Measurements from ENCODE around the gene FAM174C.

The FAM174C gene

DNA sequence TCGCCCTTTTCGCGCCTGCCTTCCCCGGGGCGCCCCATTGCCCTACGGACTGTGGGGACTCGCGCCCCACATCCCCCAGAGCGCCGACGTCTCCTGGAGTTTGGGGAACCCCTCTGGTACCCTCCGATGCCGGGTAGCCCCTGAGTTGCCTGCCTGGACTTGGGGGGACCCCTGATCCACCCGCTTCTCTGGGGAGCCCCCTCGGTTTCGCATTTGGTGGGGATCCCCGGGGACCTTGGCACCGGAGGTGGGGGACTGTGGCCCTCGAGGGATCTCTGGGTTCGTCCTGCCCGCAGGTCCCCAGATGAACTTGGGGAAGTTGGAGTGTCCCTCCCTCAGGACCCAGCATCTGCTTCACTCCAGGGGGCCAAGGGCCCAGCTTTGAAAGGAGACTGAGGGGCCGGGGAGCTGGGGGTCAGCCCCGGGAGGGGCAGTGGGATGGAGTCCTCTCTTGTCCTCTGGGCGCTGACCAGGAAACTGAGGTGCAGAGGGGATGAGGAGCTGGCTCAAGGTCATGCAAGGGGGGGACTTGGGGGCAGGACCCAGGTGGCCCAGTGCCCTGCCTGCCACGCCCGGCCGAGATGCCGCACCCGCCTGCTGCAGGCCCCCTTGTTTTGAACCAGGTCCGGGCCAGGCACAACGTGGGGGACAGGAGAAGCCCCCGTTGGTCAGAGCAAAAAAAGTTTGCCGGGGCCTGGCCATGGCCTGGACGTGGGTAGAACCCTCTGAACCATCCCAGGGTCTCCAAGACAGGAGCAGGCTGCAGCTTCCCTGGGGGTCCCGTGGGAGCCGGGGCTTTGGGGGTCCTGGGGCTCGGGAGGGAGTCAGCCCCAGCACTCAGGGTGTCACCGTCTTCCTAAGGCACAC is 11.4 kb downstream of the FAM174C start:
- DNase-seq (ENCODE audit: low read depth) = no peak

DNA sequence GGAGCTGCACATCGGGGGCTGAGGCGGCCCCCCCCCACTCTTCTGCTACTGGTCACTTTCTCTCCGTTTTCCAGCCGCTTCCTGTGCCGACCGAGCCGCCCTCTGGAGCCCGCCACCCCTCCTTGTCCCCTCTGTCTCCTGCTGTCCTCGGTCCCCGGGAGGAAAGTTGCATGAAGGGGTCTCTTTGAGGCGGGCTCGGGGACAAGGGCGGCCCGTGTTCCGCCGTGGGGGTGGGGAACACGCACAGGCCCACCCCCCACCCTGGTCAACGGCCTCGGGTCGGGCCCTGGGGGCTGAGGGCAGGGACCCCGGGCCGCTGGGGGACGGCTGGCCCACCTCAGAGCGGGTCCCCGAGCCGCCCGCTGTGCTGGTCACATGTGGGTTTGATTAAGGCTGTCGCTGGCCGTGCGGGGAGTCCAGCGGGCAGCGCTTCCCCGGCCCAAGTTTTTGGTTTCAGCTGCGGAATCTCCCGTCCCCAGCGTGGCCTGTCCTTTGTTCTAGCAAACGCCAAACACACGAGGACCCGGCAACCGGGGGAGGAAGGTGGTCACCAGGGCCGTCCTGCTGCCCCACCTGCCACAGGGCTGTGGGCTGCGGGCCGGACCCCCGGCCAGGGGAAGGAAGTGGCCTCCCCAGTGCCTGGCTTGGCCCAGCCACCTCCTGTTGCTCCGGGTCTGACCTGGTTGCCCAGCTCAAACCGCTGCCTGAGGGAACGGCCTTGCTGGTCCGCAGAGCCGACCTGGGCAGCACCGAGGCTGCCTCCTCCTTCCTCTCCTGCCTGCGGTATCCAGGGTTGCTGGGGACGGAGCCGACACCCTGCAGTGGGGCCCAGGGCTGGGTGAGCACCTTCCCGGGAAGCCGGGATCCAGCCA is 12.3 kb downstream of the FAM174C start:
- DNase-seq (ENCODE audit: low read depth) = no peak

DNA sequence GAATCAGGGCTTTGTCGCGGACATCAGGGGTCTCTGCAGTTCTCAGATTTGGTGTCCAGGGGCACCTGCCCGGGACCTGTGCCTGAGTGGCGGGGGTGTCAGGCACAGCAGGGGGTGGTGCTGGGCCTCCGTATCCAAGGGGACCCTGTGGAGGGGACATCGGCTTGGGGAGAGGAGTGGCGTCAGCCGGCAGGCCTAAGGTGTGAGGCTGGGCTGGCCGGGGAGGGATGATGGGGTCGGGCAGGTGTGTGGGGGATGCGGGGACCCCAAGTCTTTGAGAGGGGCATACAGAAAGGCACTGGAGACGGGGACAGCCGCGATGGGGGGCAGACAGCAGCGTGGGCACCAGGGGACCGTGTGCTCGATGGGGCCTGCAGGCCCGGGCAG is 12.9 kb downstream of the FAM174C start:
- no peak for DNase-seq (ENCODE audit: low read depth)

DNA sequence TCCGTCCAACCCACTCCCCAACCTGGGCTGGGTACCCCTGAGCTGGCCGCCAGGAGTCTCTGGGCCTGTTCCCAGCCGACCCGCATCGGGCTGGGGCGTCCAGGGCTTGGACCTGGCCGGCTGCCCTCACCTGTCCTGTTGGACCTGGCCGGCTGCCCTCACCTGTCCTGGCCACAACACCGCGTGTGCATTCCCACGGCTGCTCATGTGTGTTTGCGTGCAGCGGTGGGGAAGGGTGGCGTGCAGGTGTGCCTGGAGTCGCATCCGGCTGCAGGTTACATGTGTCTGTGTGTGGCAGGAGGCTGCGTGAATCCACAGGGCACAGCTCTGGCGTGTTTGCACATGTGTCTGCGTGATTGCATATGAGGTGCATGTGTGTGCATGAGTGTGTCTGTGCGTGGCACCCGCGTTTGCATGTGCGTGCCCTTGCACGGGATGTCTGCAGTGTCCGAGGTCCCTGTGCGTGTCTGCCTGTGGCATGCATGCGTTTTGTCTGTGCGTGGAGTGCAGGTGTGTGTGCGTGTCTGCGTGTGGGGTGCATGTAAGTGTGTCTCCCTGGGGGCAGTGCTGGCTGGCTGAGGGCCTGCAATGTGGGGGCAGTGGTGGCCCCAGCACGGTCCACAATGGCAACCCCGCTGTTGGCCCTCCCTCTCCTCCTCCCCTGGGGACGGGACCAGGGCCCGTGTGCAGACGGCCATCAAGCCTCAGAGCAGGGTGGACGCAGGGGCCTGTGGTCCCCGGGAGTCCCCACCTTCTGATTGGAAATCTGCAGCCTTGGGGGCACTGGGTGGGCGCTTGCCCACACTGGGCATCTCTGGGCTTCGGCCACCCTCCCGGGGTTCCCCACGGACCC is 13.7 kb downstream of the FAM174C start:
- no peak for DNase-seq (ENCODE audit: low read depth)

DNA sequence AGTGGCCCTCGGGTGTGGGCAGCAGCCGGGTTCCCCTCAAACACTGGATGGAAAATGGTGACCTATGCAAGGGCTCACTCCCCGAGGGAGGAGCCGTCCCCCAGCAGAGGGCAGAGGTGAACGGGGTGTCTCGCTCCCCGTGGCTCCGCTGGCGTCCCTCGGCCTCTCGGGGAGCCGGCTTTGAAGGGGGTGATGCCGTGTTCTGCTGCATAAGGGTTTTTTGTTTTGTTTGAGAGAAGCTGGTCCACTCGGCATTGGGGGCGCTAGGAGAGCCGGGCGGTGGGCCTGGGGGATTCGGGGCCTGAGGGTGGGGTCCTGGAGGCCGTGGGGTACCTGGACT is 14.3 kb downstream of the FAM174C start:
- DNase-seq (ENCODE audit: low read depth) = no peak

DNA sequence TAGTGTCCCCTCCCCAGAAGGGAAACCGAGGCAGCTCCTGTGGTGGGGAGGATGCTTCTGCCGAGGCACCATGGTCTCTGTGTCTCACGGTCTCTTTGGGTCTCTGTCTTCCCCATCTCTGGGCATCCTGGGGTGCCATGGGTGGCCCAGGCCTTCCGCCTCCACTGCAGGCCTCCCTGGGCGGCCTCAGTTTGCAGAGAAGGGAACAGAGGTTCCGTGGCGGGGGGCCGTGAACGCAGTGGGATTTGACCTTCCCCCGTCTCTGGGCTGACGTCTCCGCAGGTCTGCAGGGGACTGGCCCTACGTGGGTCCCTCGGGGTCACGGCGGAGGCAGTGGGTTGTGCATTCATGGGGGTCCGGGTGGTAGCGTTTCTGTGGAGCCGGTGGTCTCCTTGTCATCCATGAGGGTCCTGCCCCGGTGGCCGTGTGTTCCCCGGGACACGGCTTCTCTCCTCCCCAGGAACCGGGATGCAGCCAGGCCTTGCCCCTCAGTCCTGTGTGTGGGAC is 14.9 kb downstream of the FAM174C start:
- no peak for DNase-seq (ENCODE audit: low read depth)

DNA sequence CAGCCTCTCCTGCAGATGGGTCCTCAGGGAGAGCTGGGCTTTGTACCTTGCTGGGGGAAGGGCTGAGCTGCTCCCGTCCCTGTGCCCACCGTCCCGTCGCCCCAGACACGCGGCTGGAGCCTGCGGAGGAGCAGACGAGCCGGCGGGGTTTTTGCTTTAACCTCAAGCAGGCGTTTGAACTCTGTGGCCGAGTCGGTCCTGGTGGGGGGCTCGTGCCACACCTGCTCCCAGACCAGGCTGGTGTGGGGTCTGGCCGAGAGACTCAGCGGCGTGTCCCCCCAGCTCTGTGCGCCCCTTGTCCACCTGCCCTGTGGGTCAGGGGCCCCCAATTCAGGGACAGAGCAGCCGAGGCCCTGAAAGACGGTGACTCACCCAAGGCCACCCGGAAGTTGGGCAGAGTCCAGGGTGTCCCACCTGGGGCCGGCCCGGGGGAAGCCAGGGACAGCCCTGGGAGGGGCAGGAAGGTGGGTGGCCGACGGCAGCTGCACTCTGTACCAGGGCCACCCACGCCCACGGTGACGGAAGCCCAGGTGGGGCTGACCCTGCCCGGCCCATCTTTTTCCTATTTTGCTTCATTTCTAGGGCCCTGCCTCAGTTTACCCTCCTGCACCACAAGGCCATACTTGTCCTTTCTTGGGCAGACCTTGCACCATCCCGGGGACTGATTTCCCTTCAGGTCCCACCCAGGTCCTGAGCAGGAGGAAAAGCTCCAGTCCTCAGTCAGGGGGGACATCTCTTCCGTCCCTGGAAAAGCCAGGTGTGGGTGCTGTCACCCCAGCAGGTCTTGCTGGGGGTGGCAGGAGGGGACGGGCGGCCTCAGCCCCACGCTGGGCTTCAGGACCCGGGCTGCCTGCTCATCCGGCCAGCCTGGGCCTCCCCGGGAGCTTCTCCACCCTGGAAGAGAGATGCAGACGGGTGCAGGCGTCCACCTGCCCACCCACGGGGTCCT is 15.6 kb downstream of the FAM174C start:
- no peak for DNase-seq (ENCODE audit: low read depth)

DNA sequence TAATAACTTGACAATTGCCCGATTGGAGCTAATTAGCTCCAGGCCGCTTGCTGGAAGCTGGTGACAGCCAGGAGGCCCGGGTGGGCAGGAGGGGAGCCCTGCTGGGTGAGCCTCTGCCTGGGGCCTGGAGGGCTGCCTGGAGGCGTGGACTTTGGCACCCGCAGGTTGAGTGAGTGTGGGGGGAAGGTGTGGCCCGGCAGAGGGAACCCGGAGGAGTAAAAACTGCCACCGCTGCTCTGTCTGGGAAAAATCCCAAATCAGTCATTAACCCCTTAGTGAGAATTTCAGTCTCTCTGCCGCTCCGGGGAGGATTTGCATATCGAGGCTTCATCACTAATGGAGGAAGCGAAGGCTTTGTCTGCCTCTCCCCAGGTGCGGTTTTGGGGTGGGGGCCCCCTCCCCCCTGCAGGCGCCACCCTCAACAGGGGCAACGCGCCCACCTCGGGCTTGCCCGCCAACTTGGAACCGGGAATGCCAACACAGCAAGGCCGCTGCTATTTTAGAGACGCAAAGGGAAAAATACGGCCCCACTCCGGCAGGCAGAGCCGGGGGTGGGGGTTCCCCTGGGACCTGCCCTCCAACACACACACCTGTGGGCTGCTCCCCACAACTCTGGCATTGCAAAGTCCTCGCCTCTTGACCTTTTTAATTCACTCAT is 16.6 kb downstream of the FAM174C start:
- DNase-seq (ENCODE audit: low read depth) = no peak

DNA sequence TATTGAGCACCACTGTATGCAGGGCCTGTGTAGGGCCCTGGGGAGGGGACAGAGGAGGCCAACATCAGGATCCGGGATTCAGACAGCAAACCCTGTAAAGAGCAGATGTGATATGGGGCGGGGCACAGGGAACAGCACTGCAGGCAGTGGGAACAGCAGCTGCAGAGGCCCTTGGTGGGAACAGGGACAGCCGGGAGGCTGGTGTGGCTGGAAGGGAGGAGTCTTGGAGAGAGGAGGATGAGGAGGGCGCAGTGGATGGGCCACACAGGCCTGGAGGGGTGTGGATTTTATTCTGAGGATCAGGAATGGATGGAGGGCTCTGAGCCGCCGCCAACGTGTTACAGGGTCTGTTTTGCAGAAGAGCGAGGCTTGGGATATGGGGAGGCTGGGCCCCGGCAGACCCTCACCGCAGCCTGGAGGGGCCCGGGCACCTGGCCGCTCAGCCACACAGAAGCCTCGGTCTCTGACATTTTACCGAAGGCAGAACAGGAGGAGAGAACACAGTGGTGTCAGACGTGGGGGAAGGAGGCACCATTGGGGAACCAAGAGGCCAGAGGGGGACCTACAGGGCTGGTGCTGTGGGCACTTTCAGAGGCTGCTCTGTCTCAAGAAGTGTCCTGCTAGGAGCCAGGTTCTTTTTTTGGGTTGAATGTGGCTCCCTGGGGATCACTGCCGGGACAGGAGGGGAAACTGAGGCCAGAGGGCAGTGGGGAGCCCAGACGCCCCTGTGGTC is 17.3 kb downstream of the FAM174C start:
- DNase-seq (ENCODE audit: low read depth) = no peak

DNA sequence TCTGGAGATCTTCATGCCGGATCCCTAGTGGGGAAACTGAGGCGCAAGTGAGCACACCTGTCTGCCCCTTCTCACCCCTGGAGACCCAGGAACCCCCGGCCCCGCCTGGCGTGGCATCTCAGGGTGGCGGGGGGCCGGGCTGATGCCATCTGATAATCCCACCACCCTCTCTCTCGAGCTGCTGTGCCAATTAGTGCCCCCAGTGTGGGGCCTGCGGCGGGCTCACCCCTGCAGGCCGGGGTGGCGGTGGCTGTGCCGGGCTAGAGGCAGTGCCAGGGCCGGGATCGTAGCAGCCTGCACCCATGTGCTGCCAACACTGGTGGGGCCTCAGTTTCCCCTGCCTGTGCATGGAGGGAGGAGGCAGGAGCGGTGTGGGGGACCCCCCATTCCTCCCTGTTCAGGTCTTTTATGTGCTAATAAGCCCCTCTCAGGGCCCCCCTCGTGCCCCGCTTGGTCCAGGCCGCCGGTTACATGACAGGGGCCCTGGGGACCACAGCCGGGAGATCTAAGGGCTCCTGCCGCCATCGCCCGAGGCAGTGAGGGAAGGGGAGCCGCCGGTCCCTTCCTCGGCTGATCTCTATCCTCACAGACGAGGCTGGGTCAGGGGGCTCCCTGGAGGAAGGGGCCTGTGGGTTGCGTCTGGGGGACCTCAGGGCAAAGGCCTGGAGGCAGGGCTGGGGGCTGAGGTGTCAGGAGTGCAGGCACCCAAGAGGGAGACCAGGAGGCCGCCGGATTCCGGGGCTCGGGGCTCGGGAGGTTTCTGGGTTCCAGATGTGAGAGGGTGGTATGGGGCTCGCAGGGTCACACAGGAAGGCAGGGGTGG is 18.7 kb downstream of the FAM174C start:
- no peak for DNase-seq (ENCODE audit: low read depth)

DNA sequence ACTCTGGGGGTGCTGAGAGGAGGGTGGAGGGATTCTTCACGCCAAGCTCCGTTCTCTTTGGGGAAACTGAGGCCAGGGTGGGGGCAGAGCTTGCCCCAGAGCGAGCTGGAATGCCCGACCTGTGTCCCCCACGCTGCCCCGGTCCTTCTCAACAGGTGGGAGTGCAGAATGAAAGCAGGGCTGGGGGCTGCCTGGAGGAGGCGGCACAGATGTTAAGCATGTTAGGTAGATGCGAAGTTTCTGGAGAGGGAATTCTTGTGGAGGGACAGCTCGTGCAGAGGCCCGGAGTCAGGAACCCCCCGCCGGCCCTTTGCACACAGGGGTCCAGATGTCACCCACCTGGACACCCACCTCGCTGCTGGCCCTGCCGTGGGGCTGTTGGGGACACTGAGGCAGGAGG is 19.4 kb downstream of the FAM174C start:
- no peak for DNase-seq (ENCODE audit: low read depth)

DNA sequence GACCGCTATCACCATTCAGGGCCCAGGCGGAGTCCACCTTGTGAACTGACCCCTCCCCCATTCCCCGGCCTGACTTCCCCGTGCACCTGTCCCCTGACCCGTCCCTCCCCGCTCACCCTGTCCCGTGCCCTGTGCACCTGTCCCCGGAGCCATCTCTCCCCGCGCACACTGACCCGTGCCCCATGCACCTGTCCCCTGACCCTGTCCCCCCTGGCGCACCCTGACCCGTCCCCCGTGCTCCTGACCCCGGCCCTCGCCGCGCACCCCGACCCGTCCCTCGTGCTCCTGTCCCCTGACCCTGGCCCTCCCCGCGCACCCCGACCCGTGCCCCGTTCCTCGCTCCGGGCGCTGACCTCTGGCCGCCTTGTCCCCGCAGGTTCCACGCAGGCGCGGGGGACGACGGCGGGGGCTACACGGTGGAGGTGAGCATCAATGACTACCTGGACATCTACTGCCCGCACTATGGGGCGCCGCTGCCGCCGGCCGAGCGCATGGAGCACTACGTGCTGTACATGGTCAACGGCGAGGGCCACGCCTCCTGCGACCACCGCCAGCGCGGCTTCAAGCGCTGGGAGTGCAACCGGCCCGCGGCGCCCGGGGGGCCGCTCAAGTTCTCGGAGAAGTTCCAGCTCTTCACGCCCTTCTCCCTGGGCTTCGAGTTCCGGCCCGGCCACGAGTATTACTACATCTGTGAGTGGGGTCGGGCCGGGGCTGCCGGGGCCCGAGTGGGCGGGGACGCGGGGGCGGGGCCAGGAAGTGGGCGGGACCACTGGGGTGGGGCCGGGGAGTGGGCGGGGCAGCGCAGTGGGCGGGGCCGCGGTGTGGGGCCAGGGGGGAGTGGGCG is 20.1 kb downstream of the FAM174C start:
- no peak for DNase-seq (ENCODE audit: low read depth)

DNA sequence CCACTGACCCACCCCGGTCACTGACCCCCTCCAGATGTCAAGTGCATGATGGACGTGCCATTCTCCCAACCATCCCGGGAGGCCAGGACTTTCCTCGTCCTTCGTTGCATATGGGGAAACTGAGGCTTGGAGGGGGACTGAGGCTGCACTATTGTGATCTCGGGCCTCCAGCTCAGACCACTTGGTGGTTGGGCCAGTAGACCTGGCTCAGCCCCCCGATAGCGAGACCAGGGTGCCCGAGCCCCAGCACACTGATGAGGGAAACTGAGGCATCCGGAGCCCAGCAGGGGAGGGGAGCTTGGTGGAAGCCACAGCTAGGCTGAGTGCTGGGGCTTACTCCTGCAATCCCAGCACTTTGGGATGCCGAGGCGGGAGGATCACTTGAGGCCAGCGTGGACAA is 20.7 kb downstream of the FAM174C start:
- no peak for DNase-seq (ENCODE audit: low read depth)

DNA sequence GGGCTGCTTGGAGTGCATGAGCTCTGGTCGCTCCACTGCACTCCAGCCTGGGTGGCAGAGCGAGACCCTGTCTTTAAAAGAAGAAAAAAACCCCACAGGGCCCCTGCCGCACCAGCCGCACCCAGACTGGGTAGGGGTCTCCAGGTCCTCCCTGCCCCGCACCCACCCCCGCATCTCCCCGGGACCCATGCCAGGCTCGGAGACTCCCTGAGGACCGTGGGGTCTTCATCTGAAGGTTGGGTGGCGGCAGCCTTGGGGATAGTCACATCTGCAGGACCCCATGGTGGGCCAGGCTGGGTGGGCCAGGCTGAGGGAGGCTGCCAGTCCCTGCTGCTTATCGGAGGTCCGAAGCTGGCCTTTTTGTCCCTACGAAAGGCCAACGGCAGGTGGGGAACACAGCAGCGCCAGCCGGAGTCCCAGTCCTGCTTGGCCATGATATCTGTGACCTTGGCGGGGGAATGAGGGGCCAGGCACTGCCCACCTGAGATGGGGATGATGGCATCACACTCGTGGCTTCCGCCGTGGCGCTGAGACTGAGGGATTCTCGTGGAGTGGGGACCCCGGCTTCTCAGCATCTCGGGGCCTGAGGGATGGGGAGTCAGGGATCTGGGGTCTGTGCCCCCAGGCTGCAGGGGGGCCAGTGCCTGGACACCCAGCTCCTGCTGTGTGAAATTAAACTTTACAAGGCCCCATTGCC is 21.4 kb downstream of the FAM174C start:
- no peak for DNase-seq (ENCODE audit: low read depth)

DNA sequence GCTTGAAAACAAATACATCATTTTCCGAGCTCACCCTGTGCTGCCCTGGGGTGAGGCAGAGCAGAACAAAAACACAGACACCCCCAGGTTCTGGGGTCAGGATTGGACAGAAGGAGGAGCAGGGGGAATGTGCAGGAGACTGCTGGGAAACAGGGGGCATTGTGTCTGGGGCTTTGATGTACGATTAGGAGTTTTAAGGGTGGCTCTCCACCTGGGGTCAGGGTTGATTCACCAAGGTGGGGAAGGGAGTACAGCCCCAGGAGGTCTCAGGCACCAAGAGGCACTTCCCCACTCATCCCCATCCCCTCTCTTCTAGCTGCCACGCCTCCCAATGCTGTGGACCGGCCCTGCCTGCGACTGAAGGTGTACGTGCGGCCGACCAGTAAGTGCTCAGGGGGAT is 22.9 kb downstream of the FAM174C start:
- DNase-seq (ENCODE audit: low read depth) = no peak

DNA sequence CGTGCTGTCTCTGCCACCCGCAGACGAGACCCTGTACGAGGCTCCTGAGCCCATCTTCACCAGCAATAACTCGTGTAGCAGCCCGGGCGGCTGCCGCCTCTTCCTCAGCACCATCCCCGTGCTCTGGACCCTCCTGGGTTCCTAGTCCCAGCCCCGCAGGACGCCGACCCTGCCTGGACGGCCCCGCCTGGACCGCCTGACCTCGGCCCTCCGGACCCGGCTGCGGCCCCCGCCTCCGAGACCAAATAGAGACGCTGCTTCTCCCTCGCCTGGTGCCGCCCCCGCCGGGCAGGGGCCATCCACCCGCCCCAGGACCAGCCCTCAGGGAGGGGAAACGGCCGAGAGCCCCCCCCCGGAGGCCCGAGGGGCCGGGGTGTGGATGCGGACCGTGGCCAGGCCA is 24.5 kb downstream of the FAM174C start:
- no peak for DNase-seq (ENCODE audit: low read depth)

DNA sequence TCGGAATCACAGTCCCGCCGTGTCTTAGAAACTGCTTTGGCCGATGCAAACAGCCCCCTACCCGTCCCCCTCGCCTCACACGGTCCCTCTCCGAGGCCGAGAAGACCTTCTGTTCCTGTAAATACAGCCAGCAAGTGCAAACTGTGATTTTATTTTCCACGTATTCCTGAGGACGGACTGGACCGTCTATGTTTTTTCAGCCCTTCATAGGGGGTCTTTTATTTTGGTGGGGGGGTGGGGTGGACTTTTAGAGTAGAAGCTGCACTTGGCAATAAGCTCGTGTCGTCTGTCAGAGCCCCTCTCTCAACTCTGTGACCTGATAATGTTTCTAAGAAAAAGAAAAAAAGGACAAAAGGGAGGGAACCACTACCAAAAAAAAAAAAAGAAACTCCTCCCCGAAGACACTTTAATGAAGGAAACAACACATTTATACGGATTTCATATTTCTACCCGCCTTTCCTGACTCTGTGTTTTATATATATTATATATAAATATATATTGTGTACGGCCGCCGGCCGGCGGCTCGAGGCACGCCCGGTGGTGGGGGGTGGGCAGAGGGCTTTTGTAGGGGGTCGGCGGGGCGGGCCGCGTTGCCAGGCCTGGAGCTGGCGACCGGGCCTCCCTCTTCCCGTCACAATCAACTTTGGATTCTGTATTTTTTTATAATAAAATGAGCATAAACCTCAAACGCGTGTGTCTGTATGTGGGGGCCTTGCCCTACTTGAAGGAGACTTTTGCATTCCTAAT is 25.6 kb downstream of the FAM174C start:
- DNase-seq (ENCODE audit: low read depth) = no peak

Data from stimulated activated CD8-positive, alpha-beta memory T cell treated with anti-CD3 and anti-CD28 coated beads, Interleukin-15, amount 100 ng/mL, for 1 hour (primary cell).